Upper lobe of left lung (tissue), 4 donors: ENCODE data around the gene SLC29A1.

Experiments used
- EP300 ChIP-seq, 4 donors: sonication (generic); formaldehyde crosslinking; IDR thresholded peaks; one replicate each; pipeline ENCODE4 v1.5.1; 2017; ENCODE audit warnings: antibody characterized with exemption in 4 of 4, control low read depth in 2 of 4
- TF ChIP-seq, protein P1 (sequence below), 6 experiments: fragments of 450-650 bp in 4 of 6; fragments of 200-600 bp in 2 of 6; sonication (generic) in 2 of 6; IDR thresholded peaks; one replicate each; pipeline ENCODE4 v1.5.1; 2016 to 2019; ENCODE audit warnings: antibody characterized with exemption in 6 of 6

- TF ChIP-seq, protein P1, sequence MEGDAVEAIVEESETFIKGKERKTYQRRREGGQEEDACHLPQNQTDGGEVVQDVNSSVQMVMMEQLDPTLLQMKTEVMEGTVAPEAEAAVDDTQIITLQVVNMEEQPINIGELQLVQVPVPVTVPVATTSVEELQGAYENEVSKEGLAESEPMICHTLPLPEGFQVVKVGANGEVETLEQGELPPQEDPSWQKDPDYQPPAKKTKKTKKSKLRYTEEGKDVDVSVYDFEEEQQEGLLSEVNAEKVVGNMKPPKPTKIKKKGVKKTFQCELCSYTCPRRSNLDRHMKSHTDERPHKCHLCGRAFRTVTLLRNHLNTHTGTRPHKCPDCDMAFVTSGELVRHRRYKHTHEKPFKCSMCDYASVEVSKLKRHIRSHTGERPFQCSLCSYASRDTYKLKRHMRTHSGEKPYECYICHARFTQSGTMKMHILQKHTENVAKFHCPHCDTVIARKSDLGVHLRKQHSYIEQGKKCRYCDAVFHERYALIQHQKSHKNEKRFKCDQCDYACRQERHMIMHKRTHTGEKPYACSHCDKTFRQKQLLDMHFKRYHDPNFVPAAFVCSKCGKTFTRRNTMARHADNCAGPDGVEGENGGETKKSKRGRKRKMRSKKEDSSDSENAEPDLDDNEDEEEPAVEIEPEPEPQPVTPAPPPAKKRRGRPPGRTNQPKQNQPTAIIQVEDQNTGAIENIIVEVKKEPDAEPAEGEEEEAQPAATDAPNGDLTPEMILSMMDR (IDR thresholded peaks at IDR 0.05): no peak
- no peak for TF ChIP-seq EP300 (IDR thresholded peaks at IDR 0.05)
Measured at GRCh38 chr6:44235891-44236516, 12.6 kb downstream of the SLC29A1 start.
